K562 (cell line): Measurements from ENCODE around the gene GSTM1. TPM values are rescaled to one million over a fixed set of nuclear protein-coding genes. Genes with fewer than 3 reads are reported as not detected.

Experiments used
- CBX3 ChIP-seq, 2 experiments: IDR thresholded peaks; 1 replicate in 1 of 2; 2 replicates in 1 of 2; pipeline ENCODE4 v1.6.1; 2012; ENCODE audit warnings: inconsistent platforms in 2 of 2, low read length in 2 of 2, borderline replicate concordance in 1 of 2, control low read depth in 1 of 2
- CHD1 ChIP-seq: fragments of 200-600 bp; sonication (generic); IDR thresholded peaks from one replicate; pipeline ENCODE4 v1.6.1; 2012; ENCODE audit warnings: mild to moderate bottlenecking, moderate library complexity, low read length, inconsistent platforms
- ETV5 ChIP-seq: sonication (generic); formaldehyde crosslinking; IDR thresholded peaks from 2 replicates; pipeline ENCODE4 v1.4.0; 2020; ENCODE audit warnings: low read depth, mild to moderate bottlenecking, missing genetic modification reagents
- FOXP1 ChIP-seq: sonication (generic); formaldehyde crosslinking; IDR thresholded peaks from 2 replicates; pipeline ENCODE4 v1.8.0; 2022; ENCODE audit warnings: mild to moderate bottlenecking, missing genetic modification reagents
- HDAC2 ChIP-seq: fragments of 450-650 bp; IDR thresholded peaks from 2 replicates; pipeline ENCODE4 v1.6.1; 2016; ENCODE audit warnings: mild to moderate bottlenecking
- HIVEP1 ChIP-seq: fragments of 250-450 bp; sonication (Bioruptor Pico); IDR thresholded peaks from 2 replicates; pipeline ENCODE4 v1.4.0; 2020; ENCODE audit warnings: mild to moderate bottlenecking
- HMG20B ChIP-seq: fragments of 250-450 bp; sonication (Bioruptor Pico); IDR thresholded peaks from 2 replicates; pipeline ENCODE4 v1.5.0; 2021; ENCODE audit warnings: mild to moderate bottlenecking
- HNRNPH1 ChIP-seq: fragments of 200-400 bp; formaldehyde crosslinking; optimal IDR thresholded peaks from 2 replicates; pipeline ENCODE3; 2017; ENCODE audit warnings: low read depth, mild to moderate bottlenecking, low read length, moderate library complexity
- ILF3 ChIP-seq: fragments of 450-650 bp; IDR thresholded peaks from 2 replicates; pipeline ENCODE4 v1.6.1; 2018; ENCODE audit warnings: antibody characterized with exemption, mild to moderate bottlenecking, moderate library complexity, borderline replicate concordance
- JUND ChIP-seq, 2 experiments: IDR thresholded peaks; 2 replicates in 1 of 2; 3 replicates in 1 of 2; pipeline ENCODE4 v1.6.1; 2011; ENCODE audit warnings: borderline replicate concordance in 2 of 2, low read depth in 2 of 2, low read length in 2 of 2, improper control_type of control experiment in 1 of 2, missing biosample characterization in 1 of 2, missing genetic modification characterization in 1 of 2, missing genetic modification reagents in 1 of 2
- KDM2B ChIP-seq: fragments of 250-450 bp; sonication (Bioruptor Pico); IDR thresholded peaks from 2 replicates; pipeline ENCODE4 v1.8.0; 2021; ENCODE audit warnings: mild to moderate bottlenecking, moderate library complexity
- LARP7 ChIP-seq: fragments of 450-650 bp; IDR thresholded peaks from 2 replicates; pipeline ENCODE4 v1.6.1; 2016
- MCM2 ChIP-seq: fragments of 450-650 bp; IDR thresholded peaks from 2 replicates; pipeline ENCODE4 v1.6.1; 2017; ENCODE audit warnings: low read depth, mild to moderate bottlenecking
- NCOR1 ChIP-seq: fragments of 450-650 bp; IDR thresholded peaks from 2 replicates; pipeline ENCODE4 v1.6.1; 2016; ENCODE audit warnings: mild to moderate bottlenecking, moderate library complexity
- POLR3G ChIP-seq: IDR thresholded peaks from 2 replicates; pipeline ENCODE4 v1.6.1; 2011; ENCODE audit not compliant: insufficient read length, insufficient replicate concordance; ENCODE audit errors: extremely low read depth
- PPARD ChIP-seq: fragments of 250-450 bp; sonication (Bioruptor Pico); IDR thresholded peaks from 2 replicates; pipeline ENCODE4 v1.8.0; 2022; ENCODE audit warnings: inconsistent platforms, mild to moderate bottlenecking, moderate library complexity
- PTBP1 ChIP-seq: fragments of 200-400 bp; formaldehyde crosslinking; IDR thresholded peaks from 2 replicates; pipeline ENCODE4 v1.6.1; 2017; ENCODE audit warnings: low read depth, low read length
- RFX1 ChIP-seq: fragments of 450-650 bp; IDR thresholded peaks from 2 replicates; pipeline ENCODE4 v1.6.1; 2016; ENCODE audit warnings: mild to moderate bottlenecking, moderate library complexity
- RNF2 ChIP-seq: sonication (generic); IDR thresholded peaks from 2 replicates; pipeline ENCODE4 v1.6.1; 2016
- SMAD2 ChIP-seq: fragments of 150-350 bp; IDR thresholded peaks from 2 replicates; pipeline ENCODE4 v1.6.1; 2014; ENCODE audit warnings: low read depth, mild to moderate bottlenecking, low read length
- SMAD4 ChIP-seq: fragments of 250-450 bp; sonication (Bioruptor Pico); conservative IDR thresholded peaks from 2 replicates; pipeline ENCODE4 v1.8.0; 2021; ENCODE audit warnings: inconsistent platforms, mild to moderate bottlenecking, moderate library complexity
- YY1 ChIP-seq, 3 experiments: IDR thresholded peaks; 2 replicates each; pipeline ENCODE4 v1.6.1; 2011; ENCODE audit warnings: low read length in 2 of 3, mild to moderate bottlenecking in 2 of 3, moderate library complexity in 2 of 3, borderline replicate concordance in 1 of 3, control low read depth in 1 of 3, low read depth in 1 of 3; ENCODE audit not compliant: insufficient read depth in 3 of 3, insufficient replicate concordance in 2 of 3, control insufficient read depth in 1 of 3, insufficient read length in 1 of 3; ENCODE audit errors: extremely low read depth in 1 of 3
- ZBTB7A ChIP-seq: IDR thresholded peaks from 2 replicates; pipeline ENCODE4 v1.6.1; 2011; ENCODE audit warnings: low read depth, mild to moderate bottlenecking, low read length, moderate library complexity, borderline replicate concordance; ENCODE audit not compliant: control insufficient read depth
- ZNF695 ChIP-seq: fragments of 450-650 bp; formaldehyde crosslinking; IDR thresholded peaks from 2 replicates; pipeline ENCODE4 v1.4.0; 2020; ENCODE audit warnings: mild to moderate bottlenecking, moderate library complexity
- ZNF717 ChIP-seq: fragments of 250-450 bp; sonication (Bioruptor Pico); IDR thresholded peaks from 2 replicates; pipeline ENCODE4 v1.5.0; 2021
- polyA plus RNA-seq, 8 experiments: library from polyadenylated mRNA; depleted of rRNA in 4 of 8; stranded (reverse) in 5 of 8; unstranded in 3 of 8; fragments of >200 nt; fragmentation: Nextera tagmentation in 2 of 8; fragmentation: Illumina TruSeq in 1 of 8; extraction: Ambion mirVana in 2 of 8; extraction: Trizol in 1 of 8; gene quantifications; 2 replicates each; pipeline versions ENCODE4 v1.2.1 to v1.2.3, GENCODE V29; 2011 to 2014; ENCODE audit warnings: inconsistent platforms in 1 of 8, missing spikeins in 1 of 8
- total RNA-seq, 7 experiments: library from RNA; depleted of rRNA in 6 of 7; stranded (reverse); fragments of >200 nt in 6 of 7; fragmentation: Illumina TruSeq in 2 of 7; extraction: Trizol in 2 of 7; gene quantifications; 2 replicates each; pipeline versions ENCODE4 v1.2.1 to v1.2.3, GENCODE V29; 2011 to 2021; ENCODE audit warnings: low replicate concordance in 1 of 7
- TF ChIP-seq, protein P1 (sequence below): fragments of 250-450 bp; sonication (Bioruptor Pico); IDR thresholded peaks from 2 replicates; pipeline ENCODE4 v1.5.1; 2021; ENCODE audit warnings: mild to moderate bottlenecking
- TF ChIP-seq, protein P2 (sequence below): fragments of 250-450 bp; sonication (Bioruptor Pico); IDR thresholded peaks from 2 replicates; pipeline ENCODE4 v1.8.0; 2021; ENCODE audit warnings: moderate library complexity, mild to moderate bottlenecking, inconsistent platforms
- TF ChIP-seq, protein P3 (sequence below): fragments of 450-650 bp; IDR thresholded peaks from 2 replicates; pipeline ENCODE4 v1.6.1; 2016; ENCODE audit warnings: low read depth, mild to moderate bottlenecking, moderate library complexity

Gene GSTM1
- total and polyA plus RNA-seq, 9 of the 15 experiments (the other 6 are each of a cell fraction or from before 2014, with no cell fraction given), result not detected

DNA sequence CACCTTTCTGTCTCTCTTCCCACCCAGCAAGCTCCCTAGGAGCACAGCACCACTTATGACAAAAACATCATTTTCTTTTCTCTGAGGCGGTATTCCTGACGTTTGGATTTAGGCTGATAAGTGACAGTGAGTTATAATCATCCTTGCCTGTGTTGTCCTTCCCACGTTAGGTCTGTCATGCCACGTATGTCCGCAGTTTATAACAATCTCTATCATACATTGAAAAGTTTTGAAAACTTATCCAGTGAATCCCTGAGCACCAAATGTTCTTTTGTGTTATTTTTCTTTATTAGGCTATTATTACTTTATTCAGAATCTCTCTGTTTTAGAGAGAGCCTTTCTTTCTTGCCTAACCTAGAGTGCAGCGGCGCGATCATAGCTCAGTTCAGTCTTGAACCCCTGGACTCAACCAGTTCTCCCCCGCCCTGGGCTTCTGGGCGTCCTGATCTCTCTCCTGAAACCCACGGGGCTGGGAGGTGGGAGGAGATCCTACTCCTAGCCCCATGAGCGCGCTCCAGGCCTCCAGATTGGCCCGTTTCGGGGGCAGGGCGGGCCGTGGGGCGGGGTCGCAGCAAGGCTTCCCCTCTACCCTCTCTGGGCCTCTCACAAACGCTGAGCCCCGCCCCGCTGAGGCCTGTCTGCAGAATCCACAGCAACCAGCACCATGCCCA, 20.0 kb upstream of the GSTM1 start, which contains the start of gene GSTM2 (continued):
- TF ChIP-seq RFX1 (no peak), POLR3G (no peak), PPARD (no peak), ZNF717 (CRISPR knock-in tag) (no peak), ZBTB7A (peak; percentile 84), HMG20B (CRISPR knock-in tag) (no peak), HIVEP1 (no peak), RNF2 (no peak), NCOR1 (no peak), MCM2 (no peak), CBX3 (IDR thresholded peaks at IDR 0.05; ENCODE audit: borderline replicate concordance in 1 of 2, low read length in 2 of 2) (no peak), SMAD2 (no peak), HDAC2 (no peak), KDM2B (no peak), LARP7 (no peak), YY1 (IDR thresholded peaks at IDR 0.05; ENCODE audit: borderline replicate concordance in 1 of 3, control insufficient read depth in 1 of 3, extremely low read depth in 1 of 3, insufficient read depth in 3 of 3, insufficient read length in 1 of 3, insufficient replicate concordance in 2 of 3, low read depth in 1 of 3, low read length in 2 of 3) (peak in 1 of 3 experiments; percentile 6), JUND (IDR thresholded peaks at IDR 0.05; ENCODE audit: borderline replicate concordance, low read depth, low read length) (peak; percentile 3; the same call in 1 of the 2 replicates), JUND (tag; IDR thresholded peaks at IDR 0.05; ENCODE audit: borderline replicate concordance, low read depth, low read length) (no peak; the same call in 2 of the 3 replicates), SMAD4 (CRISPR knock-in tag) (no peak), FOXP1 (no peak), ILF3 (no peak), CHD1 (no peak), ZNF695 (CRISPR knock-in tag) (no peak), ETV5 (CRISPR knock-in tag) (no peak), PTBP1 (no peak), HNRNPH1 (no peak)
- TF ChIP-seq, protein P1, sequence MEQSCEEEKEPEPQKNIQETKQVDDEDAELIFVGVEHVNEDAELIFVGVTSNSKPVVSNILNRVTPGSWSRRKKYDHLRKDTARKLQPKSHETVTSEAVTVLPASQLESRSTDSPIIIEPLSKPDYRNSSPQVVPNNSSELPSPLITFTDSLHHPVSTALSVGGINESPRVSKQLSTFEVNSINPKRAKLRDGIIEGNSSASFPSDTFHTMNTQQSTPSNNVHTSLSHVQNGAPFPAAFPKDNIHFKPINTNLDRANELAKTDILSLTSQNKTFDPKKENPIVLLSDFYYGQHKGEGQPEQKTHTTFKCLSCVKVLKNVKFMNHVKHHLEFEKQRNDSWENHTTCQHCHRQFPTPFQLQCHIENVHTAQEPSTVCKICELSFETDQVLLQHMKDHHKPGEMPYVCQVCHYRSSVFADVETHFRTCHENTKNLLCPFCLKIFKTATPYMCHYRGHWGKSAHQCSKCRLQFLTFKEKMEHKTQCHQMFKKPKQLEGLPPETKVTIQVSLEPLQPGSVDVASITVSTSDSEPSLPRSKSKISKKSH (CRISPR knock-in tag), result no peak
- TF ChIP-seq, protein P2, sequence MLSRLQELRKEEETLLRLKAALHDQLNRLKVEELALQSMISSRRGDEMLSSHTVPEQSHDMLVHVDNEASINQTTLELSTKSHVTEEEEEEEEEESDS (CRISPR knock-in tag), result no peak
- TF ChIP-seq, protein P3, sequence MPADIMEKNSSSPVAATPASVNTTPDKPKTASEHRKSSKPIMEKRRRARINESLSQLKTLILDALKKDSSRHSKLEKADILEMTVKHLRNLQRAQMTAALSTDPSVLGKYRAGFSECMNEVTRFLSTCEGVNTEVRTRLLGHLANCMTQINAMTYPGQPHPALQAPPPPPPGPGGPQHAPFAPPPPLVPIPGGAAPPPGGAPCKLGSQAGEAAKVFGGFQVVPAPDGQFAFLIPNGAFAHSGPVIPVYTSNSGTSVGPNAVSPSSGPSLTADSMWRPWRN, result no peak
